Mammary microvascular endothelial cell (primary cell): Measurements from ENCODE around the gene ALKBH7. TPM values are rescaled to one million over a fixed set of nuclear protein-coding genes. Genes with fewer than 3 reads are reported as not detected.

Source experiments
- total RNA-seq: library from RNA; depleted of rRNA; stranded (reverse); fragments of >200 nt; gene quantifications from 2 replicates; pipeline ENCODE4 v1.2.3, GENCODE V29; 2015

The ALKBH7 gene, protein sequence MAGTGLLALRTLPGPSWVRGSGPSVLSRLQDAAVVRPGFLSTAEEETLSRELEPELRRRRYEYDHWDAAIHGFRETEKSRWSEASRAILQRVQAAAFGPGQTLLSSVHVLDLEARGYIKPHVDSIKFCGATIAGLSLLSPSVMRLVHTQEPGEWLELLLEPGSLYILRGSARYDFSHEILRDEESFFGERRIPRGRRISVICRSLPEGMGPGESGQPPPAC
- total RNA-seq = 23.7 and 27.7 TPM in 2 replicates

DNA sequence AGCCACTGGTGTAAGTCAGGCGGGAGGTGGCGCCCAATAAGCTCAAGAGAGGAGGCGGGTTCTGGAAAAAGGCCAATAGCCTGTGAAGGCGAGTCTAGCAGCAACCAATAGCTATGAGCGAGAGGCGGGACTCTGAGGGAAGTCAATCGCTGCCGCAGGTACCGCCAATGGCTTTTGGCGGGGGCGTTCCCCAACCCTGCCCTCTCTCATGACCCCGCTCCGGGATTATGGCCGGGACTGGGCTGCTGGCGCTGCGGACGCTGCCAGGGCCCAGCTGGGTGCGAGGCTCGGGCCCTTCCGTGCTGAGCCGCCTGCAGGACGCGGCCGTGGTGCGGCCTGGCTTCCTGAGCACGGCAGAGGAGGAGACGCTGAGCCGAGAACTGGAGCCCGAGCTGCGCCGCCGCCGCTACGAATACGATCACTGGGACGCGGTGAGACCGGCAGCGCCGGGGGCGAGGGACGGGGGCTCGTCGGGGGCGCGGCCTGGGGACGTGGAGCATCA, at the start of gene ALKBH7:
Gene ALKBH7 (plus strand): TSS at position 201 of the 502 bp plus-strand sequence. CDS start 27 bp downstream, at position 228.

DNA sequence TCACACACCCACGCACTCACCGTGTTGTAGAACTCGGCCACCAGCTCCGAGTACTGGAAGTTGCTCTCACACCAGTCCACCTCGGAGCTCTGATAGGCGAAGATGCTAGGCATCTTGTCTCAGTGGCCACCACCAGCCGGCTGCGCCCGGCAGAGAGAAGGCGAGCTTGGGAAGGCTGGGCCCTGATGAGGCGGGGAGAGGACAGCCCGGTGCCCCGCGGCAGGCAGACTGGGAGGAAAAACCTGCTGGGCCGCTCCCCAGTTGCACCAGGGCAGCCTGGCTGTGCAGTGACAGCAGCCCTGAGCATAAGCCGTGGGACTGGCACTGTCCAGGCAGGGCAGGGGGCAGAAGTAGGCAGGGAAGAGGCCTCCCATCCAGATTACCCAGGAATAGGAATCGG, 39.2 kb upstream of the ALKBH7 start, which contains the start of gene ACER1:
Gene ACER1 (minus strand): TSS at position 174 of the 400 bp plus-strand sequence. CDS start 61 bp downstream, at position 113.

DNA sequence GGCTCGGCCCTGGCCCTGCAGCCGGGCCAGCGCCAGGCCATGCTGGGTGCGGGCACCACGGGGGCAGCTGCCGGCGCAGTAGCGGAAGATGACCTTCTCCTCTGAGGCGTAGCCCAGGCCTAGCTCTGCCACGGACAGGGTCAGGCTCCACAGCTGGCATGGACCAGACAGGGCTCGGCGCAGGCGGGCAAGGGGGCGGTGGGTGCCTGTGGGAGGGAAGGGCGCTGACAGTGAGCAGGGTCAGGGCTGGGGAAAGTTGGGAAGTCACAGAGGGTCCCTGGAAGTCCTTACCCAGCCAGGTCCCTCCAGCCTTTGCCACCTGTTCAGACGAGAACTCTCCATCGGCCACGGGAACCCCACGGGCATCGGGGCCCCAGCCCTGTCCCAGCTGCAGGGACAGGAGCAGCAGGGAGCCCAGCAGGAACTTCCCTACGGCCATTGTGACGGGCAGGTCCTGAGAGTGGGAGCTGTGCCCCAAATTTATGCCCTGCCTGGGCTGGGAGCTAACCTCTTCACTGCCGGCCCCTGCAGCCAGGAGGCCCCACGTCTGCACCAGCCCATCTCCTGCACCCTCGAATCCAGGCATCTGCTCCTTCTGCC, 2.9 kb downstream of the ALKBH7 start, which contains the start of gene PSPN:
Gene PSPN (minus strand): TSS at position 523 of the 600 bp plus-strand sequence. CDS start 84 bp downstream, at position 439.

DNA sequence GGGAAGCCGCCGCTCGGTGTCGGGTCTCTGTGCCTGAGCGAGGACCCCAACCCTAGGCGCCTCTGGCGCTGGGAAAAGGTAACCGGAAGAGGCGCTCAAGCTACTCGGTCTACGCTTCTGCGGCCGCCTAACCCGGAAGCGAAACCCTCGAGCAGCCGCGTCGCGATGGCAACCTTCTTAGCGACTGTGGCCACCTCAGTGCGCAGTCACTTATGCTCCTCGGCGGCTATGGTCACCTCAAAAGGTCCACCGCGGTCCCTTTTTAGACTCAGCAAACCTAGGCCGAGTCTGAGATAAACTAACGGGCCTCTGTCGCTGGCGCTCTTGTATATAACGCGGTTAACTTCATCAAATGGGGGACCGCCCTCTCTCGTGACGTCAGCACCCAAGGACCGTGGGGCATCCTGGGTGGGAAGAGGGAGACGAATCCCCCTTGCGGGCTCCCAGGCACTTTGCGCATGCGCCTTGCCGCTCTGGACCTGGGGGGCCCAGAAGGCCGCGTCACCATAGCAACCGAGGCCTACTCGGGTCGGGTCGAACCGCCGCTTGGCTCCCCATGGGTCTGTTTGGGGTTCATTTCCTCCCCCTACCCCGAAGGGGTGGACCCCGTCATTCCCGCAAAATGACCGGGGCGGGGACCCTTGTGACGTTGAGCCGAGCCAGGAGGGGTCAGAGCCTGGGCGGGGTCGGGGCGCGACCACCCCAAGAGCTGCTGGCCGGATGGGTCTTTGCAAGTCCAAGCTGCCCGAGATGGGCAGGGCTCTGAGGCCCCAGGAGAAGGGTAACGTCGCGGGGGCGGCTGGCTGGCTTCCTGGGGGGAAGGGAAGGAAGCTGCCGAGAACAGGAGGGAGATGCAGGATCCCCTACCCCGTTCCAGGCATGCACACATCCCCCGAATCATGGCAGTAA, 20.7 kb downstream of the ALKBH7 start, which contains the start of gene GTF2F1:
Gene GTF2F1 (minus strand): TSS at position 91 of the 909 bp plus-strand sequence. CDS start 169 bp downstream, outside the sequence.

DNA sequence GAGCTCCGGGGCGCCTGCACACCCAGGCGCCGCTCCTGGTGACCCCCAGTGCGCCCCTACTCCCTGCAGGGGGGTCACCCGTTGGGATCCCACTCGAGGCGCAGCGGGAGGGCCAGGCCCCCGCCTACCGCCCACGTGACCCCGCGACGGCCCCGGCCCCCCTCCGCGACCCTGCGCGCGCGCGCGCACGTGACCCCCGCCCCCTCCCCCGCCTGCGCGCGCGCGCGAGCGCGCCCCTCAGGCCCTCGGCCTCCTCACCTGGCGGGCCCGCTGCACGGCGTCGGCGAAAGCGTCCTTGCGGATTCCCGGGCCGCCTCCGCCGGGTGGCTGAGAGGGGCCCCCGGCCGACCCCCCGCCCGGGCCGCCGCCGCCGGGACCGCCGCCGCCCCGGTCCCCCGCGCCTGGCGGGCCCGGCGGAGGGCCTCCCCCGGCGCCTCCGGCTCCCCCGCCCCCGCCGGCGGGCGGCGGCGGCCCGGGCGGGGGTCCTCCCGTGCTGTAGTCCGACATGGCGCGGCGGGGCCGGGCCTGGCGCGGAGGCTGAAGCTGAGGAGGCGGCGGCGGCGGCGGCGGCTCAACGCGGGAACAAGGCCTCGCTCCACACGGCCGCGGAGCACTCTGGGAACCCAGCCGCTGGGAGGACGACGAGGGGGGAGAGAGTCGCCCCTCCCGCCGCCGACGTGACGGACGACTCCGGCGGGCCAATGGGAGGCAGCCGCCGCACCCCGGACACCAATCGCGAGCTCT, 51.8 kb downstream of the ALKBH7 start, which contains the start of gene KHSRP:
Gene KHSRP (minus strand): TSS at position 617 of the 744 bp plus-strand sequence. CDS start 110 bp downstream, at position 507.

Other genes with a start within 250 kb of the ALKBH7 start
- gene ACSBG2, start 237.1 kb upstream of the ALKBH7 start, total RNA-seq = not detected in 2 replicates
- gene MLLT1, start 92.8 kb upstream of the ALKBH7 start, total RNA-seq = 20.2 and 22.0 TPM in 2 replicates
- not detected in 2 replicates for gene ACER1, start 39.2 kb upstream of the ALKBH7 start, total RNA-seq
- gene CLPP, start 11.3 kb upstream of the ALKBH7 start, total RNA-seq = 134 and 153 TPM in 2 replicates
- 0.84 and 3.9 TPM in 2 replicates for gene PSPN, start 3.1 kb downstream of the ALKBH7 start, total RNA-seq
- gene GTF2F1, start 20.4 kb downstream of the ALKBH7 start, total RNA-seq = 35.0 and 39.8 TPM in 2 replicates
- 168 and 220 TPM in 2 replicates for gene KHSRP, start 52.0 kb downstream of the ALKBH7 start, total RNA-seq
- not detected in 2 replicates for gene SLC25A41, start 61.0 kb downstream of the ALKBH7 start, total RNA-seq
- 10.1 and 11.4 TPM in 2 replicates for gene SLC25A23, start 87.0 kb downstream of the ALKBH7 start, total RNA-seq
- gene CRB3, start 91.5 kb downstream of the ALKBH7 start, total RNA-seq = not detected in 2 replicates
- gene DENND1C, start 109.0 kb downstream of the ALKBH7 start, total RNA-seq = not detected in 2 replicates
- not detected in 2 replicates for gene TUBB4A, start 129.5 kb downstream of the ALKBH7 start, total RNA-seq
- gene TNFSF9, start 158.2 kb downstream of the ALKBH7 start, total RNA-seq = 1.0 and 1.3 TPM in 2 replicates
- 0.33 and 2.8 TPM in 2 replicates for gene CD70, start 218.4 kb downstream of the ALKBH7 start, total RNA-seq